Fibroblast of skin of left biceps (primary cell): ENCODE measurements around the gene PLEKHA4.
A peak's percentile ranks its signal among the peaks of the same experiment; 100 is the strongest.

Source experiments
- DNase-seq, 2 experiments: peaks; one replicate each; pipeline ENCODE4 v3.0.0-alpha.2; 2013; ENCODE audit warnings: low read depth in 2 of 2

The PLEKHA4 gene

GRCh38 chr19:48833049-48833448, 35.4 kb downstream of the PLEKHA4 start:
- DNase-seq: no peak

- no peak for DNase-seq
Observed at GRCh38 chr19:48830965-48831364, 37.5 kb downstream of the PLEKHA4 start.

DNA sequence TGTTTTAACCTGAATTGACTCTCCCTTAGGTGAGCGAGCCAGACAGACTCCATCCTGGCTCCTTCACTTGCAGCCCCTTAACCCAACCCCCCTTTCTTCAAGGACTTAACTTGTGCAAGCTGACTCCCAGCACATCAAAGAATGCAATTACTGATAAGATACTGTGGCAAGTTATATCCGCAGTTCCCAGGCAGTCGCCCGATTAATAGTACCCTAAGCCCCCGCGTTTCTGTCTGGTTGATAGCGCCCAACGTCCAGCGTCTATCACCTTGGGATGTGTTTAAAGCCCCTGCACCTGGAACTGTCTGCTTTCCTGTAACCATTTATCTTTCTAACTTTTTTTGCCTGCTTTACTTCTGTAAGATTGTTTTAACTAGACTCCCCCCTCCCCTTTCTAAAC, 38.3 kb downstream of the PLEKHA4 start:
- no peak for DNase-seq

DNA sequence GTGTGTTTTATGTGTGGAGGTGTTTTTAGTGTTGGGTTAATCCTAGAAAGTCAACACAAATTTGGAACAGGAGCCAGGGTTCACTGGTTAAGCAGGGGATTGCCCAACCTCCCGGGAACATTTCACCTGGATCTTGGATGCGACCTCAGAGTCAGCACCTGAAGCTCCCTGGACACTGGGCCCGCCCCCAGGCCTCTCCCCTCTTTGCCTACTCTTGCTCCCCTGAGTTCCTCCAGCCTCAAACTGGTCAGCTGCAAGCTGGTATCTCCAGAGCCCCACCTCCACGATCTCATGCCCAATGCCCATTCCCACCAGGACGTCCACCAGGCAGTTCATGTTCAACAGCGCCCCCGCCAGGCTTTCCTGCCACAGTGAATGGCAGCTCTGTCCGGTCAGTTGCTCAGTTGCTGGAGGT, 41.8 kb downstream of the PLEKHA4 start:
- no peak for DNase-seq

GRCh38 chr19:48822514-48822913, 45.9 kb downstream of the PLEKHA4 start:
- no peak for DNase-seq

GRCh38 chr19:48821633-48822032, 46.8 kb downstream of the PLEKHA4 start:
- no peak for DNase-seq

DNA sequence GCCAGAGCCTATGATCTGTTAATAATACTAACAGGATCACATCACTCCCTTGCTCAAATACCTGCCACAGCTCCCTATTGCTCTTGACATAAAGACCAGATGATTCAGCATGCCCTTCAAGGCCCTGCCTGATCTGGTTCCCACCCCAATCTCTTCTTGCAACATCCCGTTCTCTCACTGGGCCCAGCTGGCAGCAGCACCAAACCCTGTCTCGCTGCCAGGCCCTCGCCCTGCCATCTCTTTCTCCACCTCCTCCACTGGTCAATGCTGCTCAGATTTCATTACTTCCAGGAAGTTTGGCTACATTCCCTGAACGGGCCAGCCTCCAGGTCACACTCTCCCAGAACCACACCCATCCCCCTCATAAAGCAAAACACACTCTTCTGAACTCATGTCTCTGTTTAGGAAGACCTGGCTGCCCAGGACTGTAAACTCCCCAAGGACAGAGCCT, 49.0 kb downstream of the PLEKHA4 start:
- peak in 1 of 2 experiments; percentile 16 for DNase-seq

GRCh38 chr19:48818234-48818820, 50.1 kb downstream of the PLEKHA4 start:
- no peak for DNase-seq

DNA sequence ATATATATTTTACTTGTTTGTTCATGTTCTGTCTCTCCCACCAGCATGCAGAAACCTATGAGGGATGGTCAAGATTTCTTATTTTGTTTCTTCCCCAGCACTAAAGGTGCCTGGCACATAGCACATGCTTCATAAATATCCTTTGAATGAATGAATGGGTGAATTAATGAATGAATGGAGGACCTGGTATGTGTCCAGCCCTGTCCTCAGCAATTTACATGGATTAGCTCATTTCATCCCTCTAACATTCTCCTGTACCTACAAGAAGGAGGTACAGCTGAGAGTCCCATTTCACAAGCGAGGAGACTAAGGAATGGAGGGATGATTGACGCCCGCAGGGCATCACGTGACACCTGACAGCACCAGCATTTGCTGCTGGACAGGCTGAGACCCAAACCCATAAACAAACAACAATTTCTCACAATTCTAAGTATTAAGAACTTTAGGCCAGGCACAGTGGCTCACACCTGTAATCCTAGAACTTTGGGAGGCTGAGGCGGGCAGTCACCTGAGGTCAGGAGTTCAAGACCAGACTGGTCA, 50.8 kb downstream of the PLEKHA4 start:
- DNase-seq: no peak

- DNase-seq: no peak
Observed at GRCh38 chr19:48815870-48816501, 52.4 kb downstream of the PLEKHA4 start.

DNA sequence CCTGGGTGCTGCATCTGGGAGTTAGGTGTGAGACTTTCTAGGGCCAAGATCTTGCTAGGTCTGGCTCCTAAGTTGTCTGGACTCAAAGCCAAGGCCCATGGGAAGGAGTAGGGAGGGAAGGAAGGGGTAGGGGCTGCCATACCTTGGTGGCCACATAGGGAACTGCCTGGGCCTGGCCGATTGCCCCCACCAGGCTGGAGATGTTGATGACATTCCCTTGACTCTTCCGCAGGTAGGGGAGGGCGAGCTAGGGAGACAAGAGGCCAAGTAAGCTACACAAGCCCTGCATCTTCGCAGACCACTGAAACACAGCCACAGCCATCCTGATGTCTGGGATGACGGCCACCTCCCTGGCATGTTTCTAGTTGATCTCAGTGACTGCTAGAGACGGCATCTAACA, 53.5 kb downstream of the PLEKHA4 start:
- no peak for DNase-seq

DNA sequence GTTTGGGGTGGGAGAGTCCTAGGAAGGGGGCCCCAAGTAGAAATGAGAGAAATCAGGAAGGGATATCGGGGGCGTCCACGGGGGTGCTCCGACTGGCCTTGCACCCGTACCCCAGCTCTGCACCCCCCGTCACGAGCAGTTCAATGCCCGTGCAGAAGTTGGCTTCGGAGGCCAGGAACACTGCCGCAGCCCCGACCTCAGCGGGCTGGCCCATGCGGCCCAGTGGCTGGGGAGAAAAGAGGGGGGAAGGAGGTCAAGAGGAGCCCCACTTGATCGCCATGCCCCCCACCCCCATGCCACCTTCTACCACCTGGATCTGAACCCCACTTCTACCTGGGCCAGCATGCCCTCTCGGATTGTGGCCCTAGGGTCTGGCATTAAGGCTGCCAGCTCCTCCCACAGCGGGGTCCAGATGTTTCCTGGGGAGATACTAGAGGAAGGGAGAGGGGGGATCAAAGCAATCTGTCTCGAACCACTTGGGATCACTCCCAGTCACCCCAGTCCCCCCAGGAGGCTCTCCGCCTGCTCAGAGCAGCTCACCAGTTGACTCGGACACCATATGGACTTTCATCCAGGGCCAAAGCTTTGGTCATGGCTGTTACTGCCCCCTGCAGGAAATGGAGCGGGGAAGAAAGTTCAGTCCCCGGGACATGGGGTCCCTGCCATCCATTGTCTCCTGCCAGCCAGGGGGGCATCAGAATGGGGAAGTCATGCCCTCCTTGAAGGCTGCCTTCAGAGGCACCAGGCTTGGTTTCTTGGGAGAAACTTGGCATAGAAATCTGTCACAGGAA, 55.1 kb downstream of the PLEKHA4 start:
- no peak for DNase-seq

DNA sequence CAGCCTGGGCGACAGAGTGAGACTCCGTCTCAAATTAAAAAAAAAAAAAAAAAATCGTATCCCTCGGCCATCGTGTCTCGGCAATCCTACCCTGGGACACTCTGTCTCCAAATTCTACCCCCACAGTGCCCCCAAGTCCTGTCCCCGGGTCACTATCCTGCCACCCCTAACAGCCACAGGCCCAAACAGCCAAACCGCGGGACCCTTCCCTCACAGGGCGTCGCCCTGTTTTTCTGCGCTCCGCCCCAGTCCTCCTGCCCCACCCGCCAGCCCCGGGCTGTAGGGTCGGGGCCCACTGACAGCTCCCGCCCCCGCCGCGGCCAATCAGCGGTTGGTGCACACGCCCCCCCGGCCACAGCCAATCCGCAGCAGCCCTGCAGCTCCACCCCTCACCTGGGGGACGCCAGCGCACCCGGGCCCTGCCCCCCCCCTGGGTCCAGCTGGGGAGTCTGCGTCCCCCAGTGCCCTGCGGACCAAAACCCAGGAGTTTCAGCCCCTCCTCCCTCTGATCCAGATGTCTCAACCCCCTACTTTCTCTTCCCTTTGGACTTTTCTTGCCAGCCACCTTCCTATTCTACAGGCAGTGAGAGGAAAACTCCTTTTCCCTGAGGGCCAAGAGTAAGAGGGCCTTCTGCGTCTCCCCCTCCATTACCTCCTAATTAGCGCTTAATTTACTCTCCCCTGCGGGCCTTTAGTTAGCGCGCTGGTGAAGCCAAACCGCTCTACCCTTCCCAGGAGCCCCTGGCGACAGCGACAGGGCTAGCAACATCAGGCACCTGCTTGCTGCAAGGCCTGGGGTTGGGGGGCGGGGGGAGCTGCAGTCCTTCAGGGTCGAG, 56.1 kb downstream of the PLEKHA4 start:
- DNase-seq: peak in 1 of 2 experiments; percentile 8

DNA sequence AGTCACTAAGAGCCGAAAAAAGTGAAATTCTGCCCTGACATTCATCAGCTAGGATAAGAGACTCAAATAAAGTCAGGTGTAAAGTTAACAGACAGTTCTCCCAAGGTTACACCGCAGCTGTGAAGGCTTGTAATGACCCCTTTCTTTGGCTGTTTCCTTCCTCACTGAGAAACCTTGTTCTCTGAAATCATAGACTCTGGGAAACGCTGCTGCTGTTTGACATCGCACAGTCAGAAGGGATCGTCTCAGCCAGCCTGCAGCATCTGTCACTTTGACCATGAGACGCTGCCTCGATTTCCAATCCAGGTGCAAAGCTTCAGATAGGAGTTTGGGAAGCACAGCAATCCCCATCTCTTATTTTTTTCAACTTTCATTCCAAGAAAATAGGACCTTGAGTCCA, 58.3 kb downstream of the PLEKHA4 start:
- DNase-seq: no peak

- DNase-seq: no peak
Observed at GRCh38 chr19:48807590-48808308, 60.7 kb downstream of the PLEKHA4 start.

GRCh38 chr19:48806818-48807589, 61.4 kb downstream of the PLEKHA4 start:
- DNase-seq: no peak

DNA sequence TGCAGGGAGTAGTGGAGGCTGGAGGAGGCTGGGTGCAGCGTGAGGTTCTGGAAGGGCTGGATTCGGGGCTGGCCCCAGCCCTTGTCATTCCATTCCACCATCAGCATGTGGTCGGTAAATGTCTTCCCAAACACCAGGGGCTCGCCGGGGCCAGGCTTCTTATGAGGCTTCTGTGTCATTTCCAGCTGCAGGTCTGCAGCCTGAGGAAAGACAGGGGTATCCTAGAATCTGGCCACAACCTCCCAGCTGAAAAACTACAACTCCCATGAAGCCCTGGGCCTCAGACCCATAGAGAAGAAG, 61.9 kb downstream of the PLEKHA4 start:
- DNase-seq: no peak

DNA sequence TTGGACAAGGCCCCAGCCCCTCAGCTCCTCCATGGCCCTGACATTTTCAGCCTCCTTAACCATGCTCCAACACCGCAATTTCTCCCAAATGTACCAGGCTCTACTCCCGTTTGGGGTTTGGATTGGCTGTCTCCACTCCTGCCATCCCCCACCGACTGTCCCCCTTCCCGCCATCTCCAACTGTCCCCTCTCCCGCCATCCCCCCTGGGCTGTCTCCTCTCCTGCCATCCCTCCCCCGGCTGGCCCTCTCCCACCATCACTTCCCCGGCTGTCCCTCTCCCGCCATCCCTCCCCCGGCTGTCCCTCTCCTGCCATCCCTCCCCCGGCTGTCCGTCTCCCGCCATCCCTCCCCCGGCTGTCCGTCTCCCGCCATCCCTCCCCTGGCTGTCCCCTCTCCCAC, 63.0 kb downstream of the PLEKHA4 start:
- no peak for DNase-seq

DNA sequence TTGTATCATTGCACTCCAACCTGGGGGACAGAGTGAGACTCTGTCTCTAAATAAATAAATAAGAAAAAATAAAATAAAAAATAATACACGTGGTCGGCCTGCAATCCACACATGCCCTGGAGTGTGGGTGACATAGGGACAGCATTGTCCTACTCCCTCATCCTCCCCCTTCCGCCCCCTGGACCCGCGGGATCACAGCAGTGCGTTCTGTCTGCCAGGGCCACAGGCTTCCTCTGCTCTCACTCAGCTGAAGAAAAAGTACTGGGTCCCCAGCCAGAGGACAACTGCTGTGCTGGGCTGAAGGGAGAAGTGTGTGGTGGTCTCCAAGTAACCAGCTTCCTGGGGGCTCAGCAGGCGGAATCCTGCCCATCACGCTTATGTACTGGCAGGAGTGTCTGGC, 63.9 kb downstream of the PLEKHA4 start:
- DNase-seq: no peak

- no peak for DNase-seq
Observed at GRCh38 chr19:48802623-48803022, 65.8 kb downstream of the PLEKHA4 start.
